ENCODE results near the gene RIMBP2. TPM values are rescaled to one million over a fixed set of nuclear protein-coding genes. Genes with fewer than 3 reads are reported as not detected.

The RIMBP2 gene
- total and polyA plus RNA-seq, 2 experiments from 2014 or later: 0.31 to 0.37 TPM

- TF ChIP-seq REST (IDR thresholded peaks at IDR 0.05; ENCODE audit: unreplicated experiment) (no peak), CTCF (conservative IDR thresholded peaks at IDR 0.05; ENCODE audit: low read depth in 2 of 2) (no peak)
Measured at GRCh38 chr12:130716969-130717366, 869 bp upstream of the RIMBP2 start (continued).

GRCh38 chr12:130715150-130715997 lies 725 bp downstream of the RIMBP2 start:
- peaks cover 66% of the 10 kb centered on the region for H3K27me3 ChIP-seq (ENCODE audit: insufficient read depth)
- H3K27ac ChIP-seq (ENCODE audit: low read depth): no peak overlapping the region
- H3K4me3 ChIP-seq: peak overlapping the region; percentile 74
- no peaks in the 10 kb centered on the region for H3F3A ChIP-seq (replicated peaks; ENCODE audit: low read depth)
- TF ChIP-seq EZH2 (IDR thresholded peaks at IDR 0.05; ENCODE audit: low read depth, unreplicated experiment): no peak
- no peak for TF ChIP-seq JUNB (IDR thresholded peaks at IDR 0.05; ENCODE audit: unreplicated experiment)
- no peaks in the 10 kb centered on the region for H4K20me1 ChIP-seq (replicated peaks; ENCODE audit: insufficient read depth)
- Mint-ChIP-seq H3K27me3 (ENCODE audit: insufficient read depth, low read depth, poor library complexity) (peaks cover 48% of the 10 kb centered on the region), H3K9me3 (peaks cover 77% of the 10 kb centered on the region), H3K36me3 (ENCODE audit: low read depth) (peaks cover 19% of the 10 kb centered on the region), H3K27ac (no peak overlapping the region), H3K4me3 (peak overlapping the region; percentile 75), H3K4me1 (peaks cover 2% of the 10 kb centered on the region; the same call in 1 of the 3 replicates)
- DNase-seq (ENCODE audit: low spot score): peak; percentile 26
- H3K4me2 ChIP-seq: peak overlapping the region; percentile 83
- no peaks in the 10 kb centered on the region for H3K36me3 ChIP-seq (ENCODE audit: insufficient read depth)
- peaks cover 6% of the 10 kb centered on the region; the same call in 1 of the 2 replicates for H3K4me1 ChIP-seq (ENCODE audit: insufficient read depth)
- peak overlapping the region; percentile 80 for H2AFZ ChIP-seq
- ATAC-seq: peak; percentile 28
- H3K9me2 ChIP-seq (ENCODE audit: insufficient read depth): no peaks in the 10 kb centered on the region
- H3K79me2 ChIP-seq (replicated peaks; ENCODE audit: insufficient read depth): no peaks in the 10 kb centered on the region

GRCh38 chr12:130714591-130715149 lies 1.4 kb downstream of the RIMBP2 start:
- H3K4me3 Mint-ChIP-seq: peak overlapping the region; percentile 65
- H3K27ac ChIP-seq (ENCODE audit: low read depth): no peak overlapping the region
- H3K9me2 ChIP-seq (ENCODE audit: insufficient read depth): no peaks in the 10 kb centered on the region
- H3K4me2 ChIP-seq: peak overlapping the region; percentile 83
- peak overlapping the region; percentile 74 for H3K4me3 ChIP-seq
- ATAC-seq (peak; percentile 20), DNase-seq (ENCODE audit: low spot score) (no peak)
- peaks cover 19% of the 10 kb centered on the region for H3K36me3 Mint-ChIP-seq (ENCODE audit: low read depth)
- no peaks in the 10 kb centered on the region for H3F3A ChIP-seq (replicated peaks; ENCODE audit: low read depth)
- no peaks in the 10 kb centered on the region for H3K79me2 ChIP-seq (replicated peaks; ENCODE audit: insufficient read depth)
- peaks cover 48% of the 10 kb centered on the region for H3K27me3 Mint-ChIP-seq (ENCODE audit: insufficient read depth, low read depth, poor library complexity)
- H3K27me3 ChIP-seq (ENCODE audit: insufficient read depth): peaks cover 66% of the 10 kb centered on the region
- peaks cover 2% of the 10 kb centered on the region; the same call in 1 of the 3 replicates for H3K4me1 Mint-ChIP-seq
- H3K9me3 Mint-ChIP-seq: peaks cover 78% of the 10 kb centered on the region
- no peaks in the 10 kb centered on the region for H4K20me1 ChIP-seq (replicated peaks; ENCODE audit: insufficient read depth)
- H2AFZ ChIP-seq: peak overlapping the region; percentile 80
- no peaks in the 10 kb centered on the region for H3K36me3 ChIP-seq (ENCODE audit: insufficient read depth)
- H3K27ac Mint-ChIP-seq: no peak overlapping the region
- peaks cover 6% of the 10 kb centered on the region; the same call in 1 of the 2 replicates for H3K4me1 ChIP-seq (ENCODE audit: insufficient read depth)
- TF ChIP-seq ZNF462 (CRISPR knock-in tag; IDR thresholded peaks at IDR 0.05) (no peak), NANOG (IDR thresholded peaks at IDR 0.05; ENCODE audit: borderline replicate concordance) (no peak)
